Vagina (tissue), 2 donors: ENCODE results near the gene SELPLG.

Source experiments
- POLR2A ChIP-seq, 2 donors: fragments of 450-650 bp; IDR thresholded peaks; one replicate each; pipeline ENCODE4 v1.6.1; 2017; ENCODE audit warnings: antibody characterized with exemption in 2 of 2, mild to moderate bottlenecking in 2 of 2, moderate library complexity in 2 of 2
- TF ChIP-seq, protein P1 (sequence below), 3 experiments: fragments of 450-650 bp in 2 of 3; fragments of 200-600 bp in 1 of 3; sonication (generic) in 1 of 3; IDR thresholded peaks; one replicate each; pipeline ENCODE4 v1.5.1; 2017 to 2019; ENCODE audit warnings: antibody characterized with exemption in 3 of 3, mild to moderate bottlenecking in 2 of 3, moderate library complexity in 2 of 3

DNA sequence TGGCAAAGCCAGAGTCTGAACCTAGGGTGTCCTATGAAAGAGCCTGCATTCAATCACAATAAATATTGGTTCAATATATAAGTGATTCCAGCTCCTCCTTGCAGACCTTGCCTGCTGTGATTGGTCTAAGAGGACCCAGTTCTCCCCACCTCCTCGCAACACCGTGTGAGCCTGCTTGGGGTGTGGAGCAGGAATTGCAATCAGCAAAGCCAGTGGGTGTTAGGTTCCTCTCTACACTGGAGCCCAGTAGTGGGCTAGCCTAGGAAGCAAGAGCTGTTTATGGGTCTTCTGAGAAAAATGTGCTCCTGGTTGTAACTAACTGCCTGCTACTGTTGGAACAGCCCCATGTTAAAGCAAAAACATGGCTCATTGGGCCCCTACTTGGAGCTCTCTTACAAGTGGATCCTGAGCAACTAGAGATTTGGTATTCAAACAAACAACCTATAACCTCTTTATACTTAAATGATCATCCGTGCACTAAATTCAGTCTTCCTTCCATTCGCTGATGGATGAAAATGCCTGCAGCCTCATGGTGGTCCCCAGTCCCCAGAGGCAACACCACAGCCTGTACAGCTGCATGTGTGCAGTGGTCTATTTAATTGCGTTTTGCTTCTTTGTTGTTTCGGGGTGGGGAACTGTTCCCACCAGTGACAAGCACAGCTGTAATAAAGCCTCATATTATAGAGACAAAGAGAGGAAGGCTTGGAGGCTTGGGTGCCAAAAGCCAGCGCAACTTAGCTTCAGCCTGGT lies 3.7 kb upstream of the SELPLG start:
- no peak for TF ChIP-seq POLR2A (IDR thresholded peaks at IDR 0.05)
- TF ChIP-seq, protein P1, sequence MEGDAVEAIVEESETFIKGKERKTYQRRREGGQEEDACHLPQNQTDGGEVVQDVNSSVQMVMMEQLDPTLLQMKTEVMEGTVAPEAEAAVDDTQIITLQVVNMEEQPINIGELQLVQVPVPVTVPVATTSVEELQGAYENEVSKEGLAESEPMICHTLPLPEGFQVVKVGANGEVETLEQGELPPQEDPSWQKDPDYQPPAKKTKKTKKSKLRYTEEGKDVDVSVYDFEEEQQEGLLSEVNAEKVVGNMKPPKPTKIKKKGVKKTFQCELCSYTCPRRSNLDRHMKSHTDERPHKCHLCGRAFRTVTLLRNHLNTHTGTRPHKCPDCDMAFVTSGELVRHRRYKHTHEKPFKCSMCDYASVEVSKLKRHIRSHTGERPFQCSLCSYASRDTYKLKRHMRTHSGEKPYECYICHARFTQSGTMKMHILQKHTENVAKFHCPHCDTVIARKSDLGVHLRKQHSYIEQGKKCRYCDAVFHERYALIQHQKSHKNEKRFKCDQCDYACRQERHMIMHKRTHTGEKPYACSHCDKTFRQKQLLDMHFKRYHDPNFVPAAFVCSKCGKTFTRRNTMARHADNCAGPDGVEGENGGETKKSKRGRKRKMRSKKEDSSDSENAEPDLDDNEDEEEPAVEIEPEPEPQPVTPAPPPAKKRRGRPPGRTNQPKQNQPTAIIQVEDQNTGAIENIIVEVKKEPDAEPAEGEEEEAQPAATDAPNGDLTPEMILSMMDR (IDR thresholded peaks at IDR 0.05), result no peak
